HepG2 (cell line): ENCODE measurements around the gene ANO2. TPM values are rescaled to one million over a fixed set of nuclear protein-coding genes. Genes with fewer than 3 reads are reported as not detected.

Source experiments
- ATAC-seq: fragments of 200-7000 bp; cut with Tn5 transposase; 3 replicates; pipeline ENCODE4 v1.9.1; 2020; ENCODE audit warnings: mild to moderate bottlenecking, moderate library complexity
- BruUV-seq: library from RNA; stranded (reverse); fragments of 400-500 nt; replicated peaks from 2 replicates; lab custom pipeline; 2021; lab: Mats Ljungman, UMichigan
- CTCF ChIA-PET: fragments of 300-600 bp; formaldehyde crosslinking; extraction: SDS; loops from one replicate; lab custom pipeline; 2021; ENCODE audit warnings: low total read pairs, inconsistent platforms, low intra/inter-chr PET ratio; lab: Yijun Ruan, JAX
- POLR2A ChIA-PET: fragments of 350-600 bp; sonication (Branson Sonifier 250); formaldehyde crosslinking; loops from one replicate; lab custom pipeline; 2020; ENCODE audit warnings: antibody characterized with exemption, inconsistent platforms; lab: Yijun Ruan, JAX
- DNase-seq: peaks from one replicate; pipeline ENCODE4 v3.0.0-alpha.2; 2015; ENCODE audit warnings: low spot score
- FAIRE-seq: peaks from 3 replicates; lab custom pipeline; 2011; peaks lifted over from hg19 to GRCh38; lab: Jason Lieb, UNC
- H2AFZ ChIP-seq: one replicate; pipeline ENCODE4 v1.6.1; 2011; ENCODE audit warnings: low read length, inconsistent platforms
- H3K27ac ChIP-seq: fragments of 300-600 bp; 3 replicates; pipeline ENCODE4 v1.8.0; 2011; ENCODE audit warnings: mixed run types, mild to moderate bottlenecking, mixed read lengths, low read length, inconsistent platforms; ENCODE audit not compliant: insufficient read depth; ENCODE audit errors: extremely low read length
- H3K27me3 ChIP-seq, 2 experiments: fragments of 200-600 bp in 1 of 2; 2 replicates in 1 of 2; 3 replicates in 1 of 2; pipeline versions ENCODE4 v1.6.0 to v1.8.0; 2011; ENCODE audit warnings: low read length in 2 of 2, mild to moderate bottlenecking in 2 of 2, moderate library complexity in 2 of 2, inconsistent platforms in 1 of 2; ENCODE audit not compliant: insufficient read depth in 2 of 2, control insufficient read depth in 1 of 2
- H3K36me3 ChIP-seq, 2 experiments: fragments of 200-600 bp in 1 of 2; replicated peaks in 1 of 2; 2 replicates in 1 of 2; 3 replicates in 1 of 2; pipeline versions ENCODE4 v1.5.1 to v1.8.0; 2011; ENCODE audit warnings: low read length in 2 of 2, inconsistent platforms in 1 of 2; ENCODE audit not compliant: insufficient read depth in 2 of 2, control insufficient read depth in 1 of 2
- H3K4me1 ChIP-seq: 2 replicates; pipeline ENCODE4 v1.5.1; 2012; ENCODE audit warnings: low read length, inconsistent platforms; ENCODE audit not compliant: insufficient read depth
- H3K4me2 ChIP-seq: 2 replicates; pipeline ENCODE4 v1.6.0; 2011; ENCODE audit warnings: low read depth, low read length, inconsistent platforms
- H3K4me3 ChIP-seq, 3 experiments: fragments of 200-600 bp in 1 of 3; sonication (generic), shearing (Covaris generic) in 1 of 3; replicated peaks in 1 of 3; 2 replicates each; pipeline ENCODE4 v1.5.1; 2011 to 2016; ENCODE audit warnings: low read length in 3 of 3, inconsistent platforms in 2 of 3, low read depth in 2 of 3, mild to moderate bottlenecking in 2 of 3, control low read depth in 1 of 3, mixed read lengths in 1 of 3; ENCODE audit not compliant: insufficient read depth in 1 of 3
- H3K79me2 ChIP-seq: one replicate; pipeline ENCODE4 v1.6.1; 2011; ENCODE audit warnings: low read length, inconsistent platforms; ENCODE audit not compliant: insufficient read depth
- H3K9ac ChIP-seq: 2 replicates; pipeline ENCODE4 v1.6.0; 2011; ENCODE audit warnings: mild to moderate bottlenecking, low read depth, low read length, inconsistent platforms; ENCODE audit not compliant: insufficient read depth
- H3K9me3 ChIP-seq: 2 replicates; pipeline ENCODE4 v1.5.1; 2012; ENCODE audit warnings: mild to moderate bottlenecking, low read length
- H4K20me1 ChIP-seq: 2 replicates; pipeline ENCODE4 v1.6.0; 2011; ENCODE audit warnings: inconsistent platforms, mild to moderate bottlenecking, low read length, moderate library complexity; ENCODE audit not compliant: insufficient read depth
- ARID2 ChIP-seq: sonication (generic); formaldehyde crosslinking; IDR thresholded peaks from 2 replicates; pipeline ENCODE4 v1.8.1; 2022; ENCODE audit warnings: mild to moderate bottlenecking, missing genetic modification reagents, borderline replicate concordance
- GATAD1 ChIP-seq: IDR thresholded peaks from 2 replicates; pipeline ENCODE4 v1.6.1; 2016; ENCODE audit warnings: missing genetic modification reagents, missing compliant biosample characterization
- HMGA1 ChIP-seq: sonication (generic); formaldehyde crosslinking; conservative IDR thresholded peaks from 2 replicates; pipeline ENCODE4 v1.4.0; 2020; ENCODE audit warnings: missing genetic modification reagents
- PAWR ChIP-seq: sonication (generic); formaldehyde crosslinking; IDR thresholded peaks from 2 replicates; pipeline ENCODE4 v1.4.0; 2020; ENCODE audit warnings: missing genetic modification reagents, mild to moderate bottlenecking, borderline replicate concordance
- POLR2A ChIP-seq, 2 experiments: IDR thresholded peaks; 2 replicates each; pipeline ENCODE4 v1.6.1; 2011; ENCODE audit warnings: low read depth in 2 of 2, low read length in 2 of 2, mild to moderate bottlenecking in 1 of 2, moderate library complexity in 1 of 2; ENCODE audit not compliant: insufficient read depth in 1 of 2
- RARA ChIP-seq: IDR thresholded peaks from 2 replicates; pipeline ENCODE4 v1.6.1; 2016; ENCODE audit warnings: missing genetic modification reagents, missing compliant biosample characterization
- STAG1 ChIP-seq: sonication (generic); formaldehyde crosslinking; IDR thresholded peaks from 2 replicates; pipeline ENCODE4 v1.4.0; 2020; ENCODE audit warnings: missing genetic modification reagents
- THAP11 ChIP-seq: IDR thresholded peaks from 2 replicates; pipeline ENCODE4 v1.6.1; 2016; ENCODE audit warnings: missing biosample characterization, missing genetic modification reagents
- ZNF235 ChIP-seq: sonication (generic); formaldehyde crosslinking; IDR thresholded peaks from 2 replicates; pipeline ENCODE4 v1.8.1; 2023; ENCODE audit warnings: mild to moderate bottlenecking, missing genetic modification reagents, borderline replicate concordance
- ZNF562 ChIP-seq: sonication (generic); formaldehyde crosslinking; IDR thresholded peaks from 2 replicates; pipeline ENCODE4 v1.8.0; 2022; ENCODE audit warnings: missing genetic modification reagents, borderline replicate concordance
- ZNF7 ChIP-seq: IDR thresholded peaks from 2 replicates; pipeline ENCODE4 v1.6.1; 2016; ENCODE audit warnings: missing biosample characterization, missing genetic modification reagents
- ZSCAN12 ChIP-seq: sonication (generic); formaldehyde crosslinking; IDR thresholded peaks from 2 replicates; pipeline ENCODE4 v1.9.0; 2021; ENCODE audit warnings: mild to moderate bottlenecking, missing genetic modification reagents
- WGBS: methylation state at CpG from one replicate; pipeline ENCODE4 v1.1.6; 2017; ENCODE audit warnings: low lambda C conversion rate; 5-methylcytosine and 5-hydroxymethylcytosine counted together
- in situ Hi-C: cut with HindIII; loops from 2 replicates; pipeline ENCODE4 v1.10.0; 2017; ENCODE audit warnings: low pct_unique_long_range_greater_than_20kb; ENCODE audit not compliant: extremely low pct_ligation_motif_present
- intact Hi-C: fragments of 100-400 bp; cut with micrococcal nuclease; formaldehyde crosslinking; loops from one replicate; pipeline ENCODE4 v1.10.0; 2022; ENCODE audit not compliant: unreplicated experiment
- polyA plus RNA-seq, 8 experiments: library from polyadenylated mRNA; depleted of rRNA in 3 of 8; stranded (reverse) in 7 of 8; unstranded in 1 of 8; fragments of >200 nt; fragmentation: Illumina TruSeq in 4 of 8; extraction: Trizol in 4 of 8; gene quantifications; 2 replicates each; pipeline versions ENCODE4 v1.2.1 to v1.2.3, GENCODE V29; 2011 to 2016; ENCODE audit warnings: low read depth in 4 of 8, missing spikeins in 1 of 8, mixed read lengths in 1 of 8; ENCODE audit not compliant: insufficient read depth in 1 of 8
- total RNA-seq, 5 experiments: library from RNA; depleted of rRNA; stranded (reverse); fragments of >200 nt; fragmentation: Illumina TruSeq; extraction: Trizol; gene quantifications; 2 replicates each; pipeline ENCODE4 v1.2.3, GENCODE V29; 2016; ENCODE audit warnings: low read depth in 1 of 5
- TF ChIP-seq, protein P1 (sequence below): sonication (generic); formaldehyde crosslinking; IDR thresholded peaks from 2 replicates; pipeline ENCODE4 v1.5.1; 2020; ENCODE audit warnings: mild to moderate bottlenecking, missing genetic modification reagents, moderate library complexity
- TF ChIP-seq, protein P2 (sequence below): sonication (generic); formaldehyde crosslinking; IDR thresholded peaks from 2 replicates; pipeline ENCODE4 v1.4.0; 2020; ENCODE audit warnings: missing genetic modification reagents, mild to moderate bottlenecking, borderline replicate concordance
- TF ChIP-seq, protein P3 (sequence below): sonication (generic); formaldehyde crosslinking; IDR thresholded peaks from 2 replicates; pipeline ENCODE4 v1.4.0; 2020; ENCODE audit warnings: missing genetic modification reagents

Gene ANO2
- total and polyA plus RNA-seq, 2 of the 13 experiments (the other 11 are each of a cell fraction or from before 2014, with no cell fraction given) = 0.18 TPM; not detected in 1

DNA sequence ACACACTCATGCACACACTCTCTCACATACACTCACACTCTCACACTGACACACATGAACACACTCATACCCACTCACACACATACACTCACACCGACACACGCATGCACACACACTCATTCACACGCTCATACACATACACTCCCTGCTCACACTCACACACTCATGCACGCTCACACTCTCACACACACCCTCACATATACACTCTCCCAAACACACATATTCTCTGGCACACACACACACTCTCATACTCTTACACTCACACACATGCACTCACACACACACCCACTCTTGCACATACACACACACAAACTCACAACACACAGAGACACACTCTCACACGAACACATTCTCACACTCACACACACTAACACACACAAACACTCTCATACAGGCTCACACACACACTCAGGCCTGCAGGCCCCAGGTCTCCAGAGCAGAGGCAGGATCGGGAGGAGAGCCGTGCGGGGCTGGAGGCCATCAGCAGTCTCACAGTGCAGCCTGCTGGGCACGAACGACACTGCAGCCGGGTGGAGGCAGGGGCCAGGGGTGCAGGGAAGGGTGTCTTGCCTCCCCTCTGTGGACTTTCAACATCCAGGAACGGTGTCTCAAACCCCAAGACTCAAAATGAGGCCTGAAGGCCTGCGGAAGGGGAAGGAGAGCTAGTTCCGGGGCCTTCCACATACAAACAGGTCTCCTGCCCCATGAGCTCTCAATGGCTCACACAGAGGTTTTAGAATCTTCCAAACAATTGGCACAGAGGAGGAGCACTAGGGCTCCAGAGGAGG is 148.7 kb downstream of the ANO2 start (continued):
- TF ChIP-seq, protein P1, sequence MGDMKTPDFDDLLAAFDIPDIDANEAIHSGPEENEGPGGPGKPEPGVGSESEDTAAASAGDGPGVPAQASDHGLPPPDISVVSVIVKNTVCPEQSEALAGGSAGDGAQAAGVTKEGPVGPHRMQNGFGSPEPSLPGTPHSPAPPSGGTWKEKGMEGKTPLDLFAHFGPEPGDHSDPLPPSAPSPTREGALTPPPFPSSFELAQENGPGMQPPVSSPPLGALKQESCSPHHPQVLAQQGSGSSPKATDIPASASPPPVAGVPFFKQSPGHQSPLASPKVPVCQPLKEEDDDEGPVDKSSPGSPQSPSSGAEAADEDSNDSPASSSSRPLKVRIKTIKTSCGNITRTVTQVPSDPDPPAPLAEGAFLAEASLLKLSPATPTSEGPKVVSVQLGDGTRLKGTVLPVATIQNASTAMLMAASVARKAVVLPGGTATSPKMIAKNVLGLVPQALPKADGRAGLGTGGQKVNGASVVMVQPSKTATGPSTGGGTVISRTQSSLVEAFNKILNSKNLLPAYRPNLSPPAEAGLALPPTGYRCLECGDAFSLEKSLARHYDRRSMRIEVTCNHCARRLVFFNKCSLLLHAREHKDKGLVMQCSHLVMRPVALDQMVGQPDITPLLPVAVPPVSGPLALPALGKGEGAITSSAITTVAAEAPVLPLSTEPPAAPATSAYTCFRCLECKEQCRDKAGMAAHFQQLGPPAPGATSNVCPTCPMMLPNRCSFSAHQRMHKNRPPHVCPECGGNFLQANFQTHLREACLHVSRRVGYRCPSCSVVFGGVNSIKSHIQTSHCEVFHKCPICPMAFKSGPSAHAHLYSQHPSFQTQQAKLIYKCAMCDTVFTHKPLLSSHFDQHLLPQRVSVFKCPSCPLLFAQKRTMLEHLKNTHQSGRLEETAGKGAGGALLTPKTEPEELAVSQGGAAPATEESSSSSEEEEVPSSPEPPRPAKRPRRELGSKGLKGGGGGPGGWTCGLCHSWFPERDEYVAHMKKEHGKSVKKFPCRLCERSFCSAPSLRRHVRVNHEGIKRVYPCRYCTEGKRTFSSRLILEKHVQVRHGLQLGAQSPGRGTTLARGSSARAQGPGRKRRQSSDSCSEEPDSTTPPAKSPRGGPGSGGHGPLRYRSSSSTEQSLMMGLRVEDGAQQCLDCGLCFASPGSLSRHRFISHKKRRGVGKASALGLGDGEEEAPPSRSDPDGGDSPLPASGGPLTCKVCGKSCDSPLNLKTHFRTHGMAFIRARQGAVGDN (CRISPR knock-in tag) = 0 out of 2 replicates have a peak, but pooled peaks have one; percentile 17
- TF ChIP-seq STAG1 (CRISPR knock-in tag) (peak; percentile 87), POLR2A (IDR thresholded peaks at IDR 0.05; ENCODE audit: insufficient read depth in 1 of 2, low read depth in 2 of 2, low read length in 2 of 2) (no peak)
- TF ChIP-seq, protein P2, sequence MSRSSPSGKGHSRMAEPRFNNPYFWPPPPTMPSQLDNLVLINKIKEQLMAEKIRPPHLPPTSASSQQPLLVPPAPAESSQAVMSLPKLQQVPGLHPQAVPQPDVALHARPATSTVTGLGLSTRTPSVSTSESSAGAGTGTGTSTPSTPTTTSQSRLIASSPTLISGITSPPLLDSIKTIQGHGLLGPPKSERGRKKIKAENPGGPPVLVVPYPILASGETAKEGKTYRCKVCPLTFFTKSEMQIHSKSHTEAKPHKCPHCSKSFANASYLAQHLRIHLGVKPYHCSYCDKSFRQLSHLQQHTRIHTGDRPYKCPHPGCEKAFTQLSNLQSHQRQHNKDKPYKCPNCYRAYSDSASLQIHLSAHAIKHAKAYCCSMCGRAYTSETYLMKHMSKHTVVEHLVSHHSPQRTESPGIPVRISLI = no peak
- TF ChIP-seq, all 625 proteins: peak for 9

DNA sequence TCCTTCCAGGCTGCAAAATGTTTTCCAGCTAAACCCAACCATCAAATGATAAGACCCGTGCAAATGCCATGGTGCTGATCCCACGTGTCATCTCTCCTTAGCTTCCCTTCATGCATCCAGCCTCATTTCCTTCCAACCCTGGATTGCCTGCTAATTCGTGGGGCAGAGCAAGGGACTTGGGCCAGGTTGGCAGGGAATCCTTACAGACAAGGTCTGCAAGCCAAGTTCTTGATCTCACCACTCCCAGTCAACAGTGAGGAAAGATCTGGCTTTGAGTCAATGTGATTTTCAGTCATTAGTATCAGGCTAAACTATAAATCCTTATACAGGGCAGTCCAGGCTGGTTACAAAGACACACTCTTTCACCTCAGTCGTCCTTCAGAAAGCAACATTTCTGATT is 150.9 kb downstream of the ANO2 start:
- Histone ChIP-seq H3K9me3 (no peaks in the 10 kb centered on the region), H4K20me1 (no peaks in the 10 kb centered on the region), H3K4me2 (no peak overlapping the region), H3K27me3 (peaks cover 5 to 17% of the 10 kb centered on the region in 2 experiments; a peak in 3 of 5 replicates), H3K4me3 (no peak overlapping the region), H3K79me2 (no peaks in the 10 kb centered on the region), H2AFZ (no peak overlapping the region), H3K27ac (no peak overlapping the region), H3K36me3 (no peaks in the 10 kb centered on the region), H3K4me1 (no peaks in the 10 kb centered on the region), H3K9ac (no peak overlapping the region)
- TF ChIP-seq GATAD1 (CRISPR knock-in tag) (no peak), ZNF562 (CRISPR knock-in tag) (no peak), ARID2 (CRISPR knock-in tag) (no peak), RARA (no peak), PAWR (no peak), ZNF235 (CRISPR knock-in tag) (no peak), ZNF7 (no peak), THAP11 (CRISPR knock-in tag) (no peak), HMGA1 (CRISPR knock-in tag) (no peak), ZSCAN12 (CRISPR knock-in tag) (no peak)
- TF ChIP-seq, protein P3, sequence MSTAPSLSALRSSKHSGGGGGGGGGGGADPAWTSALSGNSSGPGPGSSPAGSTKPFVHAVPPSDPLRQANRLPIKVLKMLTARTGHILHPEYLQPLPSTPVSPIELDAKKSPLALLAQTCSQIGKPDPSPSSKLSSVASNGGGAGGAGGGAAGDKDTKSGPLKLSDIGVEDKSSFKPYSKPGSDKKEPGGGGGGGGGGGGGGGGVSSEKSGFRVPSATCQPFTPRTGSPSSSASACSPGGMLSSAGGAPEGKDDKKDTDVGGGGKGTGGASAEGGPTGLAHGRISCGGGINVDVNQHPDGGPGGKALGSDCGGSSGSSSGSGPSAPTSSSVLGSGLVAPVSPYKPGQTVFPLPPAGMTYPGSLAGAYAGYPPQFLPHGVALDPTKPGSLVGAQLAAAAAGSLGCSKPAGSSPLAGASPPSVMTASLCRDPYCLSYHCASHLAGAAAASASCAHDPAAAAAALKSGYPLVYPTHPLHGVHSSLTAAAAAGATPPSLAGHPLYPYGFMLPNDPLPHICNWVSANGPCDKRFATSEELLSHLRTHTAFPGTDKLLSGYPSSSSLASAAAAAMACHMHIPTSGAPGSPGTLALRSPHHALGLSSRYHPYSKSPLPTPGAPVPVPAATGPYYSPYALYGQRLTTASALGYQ = no peak
- ChIA-PET CTCF (no interaction called here), POLR2A (no interaction called here)
- intact Hi-C loops (no loop called here), in situ Hi-C loops (loop anchor here (10.0 kb wide), 1 partner anchor 599 kb away; no protein-coding TSS in a partner anchor)
- ATAC-seq (no peak), DNase-seq (no peak), FAIRE-seq (no peak)
- WGBS = 0% methylated on average over 4 of the region's 4 CpGs
- no TSS peak for BruUV-seq
